Measurements from ENCODE around the gene IGFBP3.
"Not testable (repeated sequence)": the region's sequence is repeated elsewhere in the genome, so short reads cannot be mapped to it uniquely, and the experiment has no call there.

IGFBP3 gene

DNA sequence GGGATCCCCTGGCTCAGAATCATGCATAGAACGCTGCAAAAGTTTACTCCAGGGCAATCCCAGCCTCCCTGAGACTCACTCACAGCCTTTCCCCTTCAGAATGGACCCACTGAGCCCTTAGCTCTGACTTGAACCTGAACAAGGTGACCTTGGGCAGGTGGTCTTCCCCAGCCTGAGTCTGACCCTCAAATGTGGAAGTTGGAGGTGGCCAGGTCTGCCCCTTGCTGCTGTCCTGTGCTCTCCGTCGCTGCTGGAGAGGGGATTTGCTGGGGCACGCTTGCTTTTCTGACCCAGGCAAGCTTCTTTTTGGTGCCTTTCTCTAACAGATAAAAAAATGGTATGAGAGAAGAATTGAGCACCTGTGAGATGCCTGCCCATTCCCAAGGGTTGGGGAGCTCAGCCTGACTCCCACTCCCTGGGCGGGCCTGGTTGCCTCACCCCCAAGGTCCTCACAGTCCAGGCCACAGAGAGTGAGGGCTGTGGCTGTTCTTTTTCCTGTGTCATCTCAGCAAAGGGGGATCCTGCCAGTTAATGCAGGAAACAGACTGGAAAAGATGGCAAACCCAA lies 46.6 kb upstream of the IGFBP3 start:
- DNase-seq: no peak
- no peak for TF ChIP-seq CTCF (IDR thresholded peaks at IDR 0.05)
- H3K27me3 ChIP-seq: no peaks in the 10 kb centered on the region

DNA sequence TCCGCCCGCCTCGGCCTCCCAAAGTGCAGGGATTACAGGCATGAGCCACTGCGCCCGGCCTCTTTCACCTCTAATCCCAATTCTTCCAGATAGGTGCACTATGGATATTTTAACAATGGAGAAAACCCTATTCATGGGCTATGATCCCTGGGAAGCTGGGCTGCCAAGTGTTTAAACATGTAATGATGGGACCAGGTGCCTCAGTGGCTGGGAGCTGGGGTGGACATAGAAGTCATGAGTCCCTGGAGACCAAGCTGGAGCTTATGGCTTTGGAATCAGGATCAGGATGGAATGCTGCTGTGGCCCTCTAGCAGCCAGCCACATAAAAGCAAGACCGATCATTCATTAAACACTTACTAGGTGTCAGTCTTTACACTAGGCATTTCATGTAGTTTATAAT lies 41.8 kb upstream of the IGFBP3 start:
- H3K4me1 ChIP-seq: no peaks in the 10 kb centered on the region
- H3K4me3 ChIP-seq: no peak overlapping the region
- no peaks in the 10 kb centered on the region for H3K27me3 ChIP-seq
- TF ChIP-seq CTCF (IDR thresholded peaks at IDR 0.05): no peak
- no peak overlapping the region for H3K27ac ChIP-seq
- no peak for DNase-seq
- H3K9me3 ChIP-seq: no peaks in the 10 kb centered on the region
- H3K36me3 ChIP-seq: no peaks in the 10 kb centered on the region
- intact Hi-C loops (cut with DNase I; ENCODE audit: low total_unique reads): no loop called here

More for the DNA sequence above, 46.6 kb upstream of the IGFBP3 start:
- Histone ChIP-seq H3K4me3 (no peak overlapping the region), H3K36me3 (no peaks in the 10 kb centered on the region), H3K27ac (no peak overlapping the region), H3K9me3 (no peaks in the 10 kb centered on the region), H3K4me1 (peaks cover 0 to 26% (median 13%) of the 10 kb centered on the region in 4 donors)
- intact Hi-C loops (cut with DNase I; ENCODE audit: low total_unique reads): no loop called here

- no peak for DNase-seq
- TF ChIP-seq CTCF (IDR thresholded peaks at IDR 0.05): no peak
- Histone ChIP-seq H3K27ac (no peak overlapping the region), H3K4me1 (no peaks in the 10 kb centered on the region), H3K27me3 (no peaks in the 10 kb centered on the region), H3K36me3 (no peaks in the 10 kb centered on the region), H3K4me3 (no peak overlapping the region), H3K9me3 (peaks cover 0 to 5% (median 0%) of the 10 kb centered on the region in 3 donors)
- intact Hi-C loops (cut with DNase I; ENCODE audit: low total_unique reads): no loop called here
These were observed 36.6 kb upstream of the IGFBP3 start for GRCh38 chr7:45957721-45958120.

- Histone ChIP-seq H3K4me3 (no peak overlapping the region), H3K27me3 (no peaks in the 10 kb centered on the region), H3K36me3 (no peaks in the 10 kb centered on the region), H3K4me1 (no peaks in the 10 kb centered on the region), H3K9me3 (peaks cover 0 to 5% (median 0%) of the 10 kb centered on the region in 3 donors), H3K27ac (no peak overlapping the region)
- no peak for TF ChIP-seq CTCF (IDR thresholded peaks at IDR 0.05)
- intact Hi-C loops (cut with DNase I; ENCODE audit: low total_unique reads): no loop called here
- no peak for DNase-seq
These were observed 34.2 kb upstream of the IGFBP3 start for GRCh38 chr7:45955286-45955685.

- intact Hi-C loops (cut with DNase I; ENCODE audit: low total_unique reads); H3K36me3 ChIP-seq; H3K27ac ChIP-seq; H3K4me3 ChIP-seq; H3K27me3 ChIP-seq; H3K9me3 ChIP-seq; H3K4me1 ChIP-seq; DNase-seq: not testable (repeated sequence)
These were observed 32.0 kb upstream of the IGFBP3 start for GRCh38 chr7:45953055-45953454.

DNA sequence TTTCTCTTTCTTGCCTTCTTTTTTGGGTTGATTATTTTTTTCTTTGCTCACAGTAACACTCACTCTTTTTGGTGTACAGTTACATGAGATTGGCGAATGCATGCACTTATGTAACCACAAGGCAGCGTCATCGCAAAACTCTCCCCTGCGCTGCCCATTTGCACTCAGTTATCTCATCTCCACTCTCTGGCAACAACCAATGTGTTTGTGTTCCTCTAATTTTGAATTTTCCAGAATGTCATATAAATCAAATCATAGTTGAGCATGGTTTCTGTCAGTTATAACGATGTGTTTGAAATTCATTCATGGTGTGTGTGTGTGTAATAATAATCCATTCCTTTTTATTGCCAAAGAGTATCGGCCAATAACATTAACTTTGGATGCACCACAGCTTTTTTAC lies 23.0 kb upstream of the IGFBP3 start:
- TF ChIP-seq CTCF (IDR thresholded peaks at IDR 0.05): no peak
- Histone ChIP-seq H3K4me1 (no peaks in the 10 kb centered on the region), H3K36me3 (no peaks in the 10 kb centered on the region), H3K27me3 (no peaks in the 10 kb centered on the region), H3K4me3 (no peak overlapping the region), H3K9me3 (no peaks in the 10 kb centered on the region), H3K27ac (no peak overlapping the region)
- no peak for DNase-seq
- intact Hi-C loops (cut with DNase I; ENCODE audit: low total_unique reads): no loop called here
